Neuronal stem cell (in vitro differentiated cells): ENCODE results near the gene CCL23.

Experiments used
- DNase-seq: peaks from one replicate; pipeline ENCODE4 v3.0.0-alpha.2; 2013; ENCODE audit warnings: low spot score
- H2AFZ ChIP-seq: one replicate; pipeline ENCODE4 v1.6.1; 2013; ENCODE audit warnings: mild to moderate bottlenecking, low read length, inconsistent platforms
- H2AK5ac ChIP-seq: 2 replicates; pipeline ENCODE4 v1.6.1; 2013; ENCODE audit warnings: low read depth, mild to moderate bottlenecking, inconsistent platforms, low read length, moderate library complexity, mixed read lengths
- H2BK120ac ChIP-seq: 2 replicates; pipeline ENCODE4 v1.6.1; 2013; ENCODE audit warnings: low read depth, mild to moderate bottlenecking, inconsistent platforms, low read length, moderate library complexity, mixed read lengths
- H2BK12ac ChIP-seq: one replicate; pipeline ENCODE4 v1.6.1; 2013; ENCODE audit warnings: low read length, inconsistent platforms
- H2BK15ac ChIP-seq: 2 replicates; pipeline ENCODE4 v1.6.1; 2013; ENCODE audit warnings: mild to moderate bottlenecking, low read length, inconsistent platforms, mixed read lengths
- H2BK5ac ChIP-seq: one replicate; pipeline ENCODE4 v1.6.1; 2013; ENCODE audit warnings: inconsistent platforms, mild to moderate bottlenecking, low read length, moderate library complexity
- H3K14ac ChIP-seq: one replicate; pipeline ENCODE4 v1.6.1; 2013; ENCODE audit warnings: low read length, inconsistent platforms
- H3K18ac ChIP-seq: 2 replicates; pipeline ENCODE4 v1.6.1; 2013; ENCODE audit warnings: low read length, inconsistent platforms
- H3K23ac ChIP-seq: 2 replicates; pipeline ENCODE4 v1.6.1; 2013; ENCODE audit warnings: low read depth, mild to moderate bottlenecking, mixed read lengths, low read length, inconsistent platforms; ENCODE audit not compliant: poor library complexity
- H3K27ac ChIP-seq: replicated peaks from 3 replicates; pipeline ENCODE4 v1.5.1; 2013; ENCODE audit warnings: low read length, inconsistent platforms
- H3K27me3 ChIP-seq, 3 experiments: 2 replicates each; pipeline ENCODE4 v1.6.1; 2013; ENCODE audit warnings: low read length in 3 of 3, mild to moderate bottlenecking in 2 of 3, inconsistent platforms in 1 of 3, low read depth in 1 of 3, mixed read lengths in 1 of 3, moderate library complexity in 1 of 3; ENCODE audit not compliant: control insufficient read depth in 3 of 3, insufficient read depth in 3 of 3
- H3K36me3 ChIP-seq, 2 donors: replicated peaks in 1 of 2; 2 replicates each; pipeline ENCODE4 v1.6.1; 2013; ENCODE audit warnings: low read length in 2 of 2; ENCODE audit not compliant: control insufficient read depth in 2 of 2, insufficient read depth in 2 of 2
- H3K4ac ChIP-seq: 2 replicates; pipeline ENCODE4 v1.6.1; 2013; ENCODE audit warnings: inconsistent platforms, mild to moderate bottlenecking, low read length, moderate library complexity
- H3K4me1 ChIP-seq, 2 donors: 1 replicate in 1 of 2; 2 replicates in 1 of 2; pipeline ENCODE4 v1.6.1; 2013; ENCODE audit warnings: low read length in 2 of 2, low read depth in 1 of 2; ENCODE audit not compliant: control insufficient read depth in 2 of 2, insufficient read depth in 1 of 2
- H3K4me2 ChIP-seq: one replicate; pipeline ENCODE4 v1.6.1; 2013; ENCODE audit warnings: mild to moderate bottlenecking, low read length, inconsistent platforms; ENCODE audit not compliant: insufficient read depth, poor library complexity, severe bottlenecking
- H3K4me3 ChIP-seq, 2 donors: 2 replicates each; pipeline ENCODE4 v1.5.1; 2013; ENCODE audit warnings: low read length in 2 of 2, mild to moderate bottlenecking in 2 of 2, inconsistent platforms in 1 of 2, moderate library complexity in 1 of 2
- H3K79me1 ChIP-seq: one replicate; pipeline ENCODE4 v1.6.1; 2013; ENCODE audit warnings: low read depth, mild to moderate bottlenecking, inconsistent platforms, low read length, moderate library complexity
- H3K9ac ChIP-seq: one replicate; pipeline ENCODE4 v1.6.1; 2013; ENCODE audit warnings: mild to moderate bottlenecking, low read depth, low read length, inconsistent platforms; ENCODE audit not compliant: poor library complexity
- H3K9me3 ChIP-seq, 2 donors: replicated peaks in 1 of 2; 2 replicates each; pipeline versions ENCODE3 to v1.6.1; 2013; ENCODE audit warnings: low read length in 2 of 2, mild to moderate bottlenecking in 2 of 2, inconsistent platforms in 1 of 2, low read depth in 1 of 2, mixed read lengths in 1 of 2, moderate library complexity in 1 of 2; ENCODE audit not compliant: control insufficient read depth in 2 of 2, insufficient read depth in 1 of 2
- H4K8ac ChIP-seq: one replicate; pipeline ENCODE4 v1.6.1; 2013; ENCODE audit warnings: low read depth, mild to moderate bottlenecking, inconsistent platforms, low read length, moderate library complexity
- H4K91ac ChIP-seq: one replicate; pipeline ENCODE4 v1.6.1; 2013; ENCODE audit warnings: low read length, low read depth, mild to moderate bottlenecking, inconsistent platforms; ENCODE audit not compliant: poor library complexity
- WGBS, 2 donors: extraction: QIAGEN DNeasy Blood & Tissue Kit; methylation state at CpG; one replicate each; pipeline ENCODE4 v1.1.7; 2013; ENCODE audit warnings: missing lambda C conversion rate in 2 of 2, mixed read lengths in 1 of 2; ENCODE audit not compliant: insufficient read length in 2 of 2, insufficient replicate concordance in 1 of 2; ENCODE audit errors: extremely low coverage in 2 of 2; 5-methylcytosine and 5-hydroxymethylcytosine counted together

Gene CCL23

DNA sequence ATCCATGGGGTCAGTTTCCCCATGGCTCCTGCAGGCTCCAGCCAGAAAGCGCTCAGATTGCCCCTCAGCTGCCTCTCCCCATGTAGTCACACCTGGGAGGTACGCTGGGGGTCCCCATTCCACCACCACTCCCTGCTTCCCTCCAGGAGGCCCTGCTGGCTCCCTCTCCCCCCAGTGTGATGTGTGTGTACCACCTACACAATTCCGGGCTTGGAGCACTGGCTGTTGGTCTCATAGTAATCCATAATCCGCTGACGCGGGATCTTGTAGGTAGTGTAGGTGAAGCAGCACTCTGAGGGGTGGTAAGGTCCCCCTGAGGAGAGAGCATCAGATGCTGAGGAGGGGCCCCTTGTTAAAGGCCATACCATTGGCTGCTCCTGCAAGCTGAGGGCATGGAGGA lies 33.6 kb downstream of the CCL23 start:
- no peaks in the 10 kb centered on the region for H3K4me1 ChIP-seq

DNA sequence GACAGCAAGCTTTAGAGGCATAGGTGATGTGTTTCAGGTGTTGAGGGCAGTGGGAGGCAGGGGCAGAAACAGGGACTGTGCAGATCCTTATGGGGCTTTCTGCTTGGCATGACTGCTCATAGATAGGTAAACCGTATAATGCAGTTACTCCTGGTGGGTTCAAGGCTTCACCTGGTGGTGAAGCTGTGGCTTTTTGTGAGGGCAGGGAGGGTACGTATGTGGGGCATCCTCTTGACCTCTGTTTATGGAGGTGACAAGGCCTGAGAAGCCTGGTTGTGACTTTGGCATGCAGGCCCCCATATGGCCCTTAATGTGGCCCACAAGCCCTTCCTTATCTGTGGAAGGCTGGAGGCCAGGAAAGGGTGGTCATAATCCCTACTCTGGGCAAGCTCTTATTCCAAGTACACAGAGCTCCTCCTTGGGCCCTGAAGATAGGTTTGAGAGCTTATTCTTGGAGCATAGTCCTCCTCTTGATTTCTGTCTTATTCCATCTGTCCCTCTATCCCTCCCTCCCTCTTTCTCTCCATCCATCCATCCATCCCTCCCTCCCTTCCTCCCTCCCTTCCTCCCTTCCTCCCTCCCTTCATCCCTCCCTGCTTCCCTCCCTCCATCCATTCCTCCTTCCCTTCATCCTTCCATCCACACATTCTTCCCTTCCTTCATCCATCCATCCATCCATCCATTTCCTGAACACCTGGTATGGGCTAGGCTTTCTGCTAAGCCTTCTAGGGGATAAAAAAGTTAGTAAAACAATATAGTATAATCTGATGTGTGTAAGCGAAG lies 35.2 kb downstream of the CCL23 start:
- no peak overlapping the region for H3K4ac ChIP-seq
- H3K9me3 ChIP-seq: no peaks in the 10 kb centered on the region
- H3K23ac ChIP-seq: no peak overlapping the region
- H2AK5ac ChIP-seq: no peak overlapping the region
- H2BK5ac ChIP-seq: no peak overlapping the region
- H2AFZ ChIP-seq: no peak overlapping the region
- H4K8ac ChIP-seq: no peak overlapping the region
- no peak overlapping the region for H3K14ac ChIP-seq
- no peak overlapping the region for H3K9ac ChIP-seq
- no peaks in the 10 kb centered on the region for H3K4me1 ChIP-seq
- no peak for DNase-seq
- H3K18ac ChIP-seq: no peak overlapping the region
- no peak overlapping the region for H2BK15ac ChIP-seq
- no CpG with 5 or more reads among the region's 3 CpGs for WGBS, 2 donors
- no peak overlapping the region for H3K4me2 ChIP-seq
- H3K27me3 ChIP-seq: peaks cover 0 to 2% (median 0%) of the 10 kb centered on the region in 3 experiments
- H2BK12ac ChIP-seq: no peak overlapping the region
- H3K27ac ChIP-seq: no peak overlapping the region
- H3K36me3 ChIP-seq: no peaks in the 10 kb centered on the region
- no peaks in the 10 kb centered on the region for H3K79me1 ChIP-seq
- no peak overlapping the region for H4K91ac ChIP-seq
- H3K4me3 ChIP-seq: no peak overlapping the region
- no peak overlapping the region for H2BK120ac ChIP-seq

More for the DNA sequence above, 33.6 kb downstream of the CCL23 start:
- Histone ChIP-seq H2AK5ac (peak overlapping the region; percentile 23), H3K36me3 (no peaks in the 10 kb centered on the region), H3K4me3 (no peak overlapping the region), H2AFZ (no peak overlapping the region), H2BK12ac (no peak overlapping the region), H3K23ac (no peak overlapping the region), H3K18ac (peak overlapping the region; percentile 2), H3K9ac (no peak overlapping the region), H3K4me2 (no peak overlapping the region), H2BK15ac (no peak overlapping the region), H4K91ac (no peak overlapping the region), H3K27ac (no peak overlapping the region), H3K9me3 (no peaks in the 10 kb centered on the region), H3K14ac (peak overlapping the region; percentile 42), H3K79me1 (no peaks in the 10 kb centered on the region), H4K8ac (no peak overlapping the region), H3K4ac (no peak overlapping the region), H3K27me3 (peaks cover 0 to 2% (median 0%) of the 10 kb centered on the region in 3 experiments), H2BK120ac (no peak overlapping the region), H2BK5ac (no peak overlapping the region)
- DNase-seq: no peak
- WGBS, 2 donors: no CpG with 5 or more reads among the region's 6 CpGs

DNA sequence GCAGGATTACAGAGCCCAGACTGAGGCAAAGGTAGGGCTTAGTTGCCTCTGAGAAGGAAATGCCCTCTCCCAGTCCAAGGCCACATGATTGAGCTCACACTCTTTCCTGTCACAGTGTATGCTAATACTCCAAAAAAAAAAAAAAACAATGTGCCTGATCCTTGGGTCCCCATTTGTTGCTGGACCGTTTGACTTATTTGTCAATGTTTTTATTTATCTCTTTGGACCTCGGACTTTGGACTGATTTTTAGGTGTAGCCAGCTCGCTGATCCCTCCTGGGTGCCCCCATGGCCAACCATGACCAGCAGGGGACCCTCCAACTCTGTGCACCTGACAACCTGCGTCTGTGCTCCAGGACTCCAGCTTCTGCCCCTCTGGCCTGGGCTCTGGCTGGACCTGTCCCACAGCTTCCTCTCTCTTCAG lies 35.9 kb downstream of the CCL23 start:
- no peak for DNase-seq
- no peak overlapping the region for H3K4me3 ChIP-seq
- no peak overlapping the region for H3K9ac ChIP-seq
- no peak overlapping the region for H3K4me2 ChIP-seq
- no peak overlapping the region for H4K8ac ChIP-seq
- no peak overlapping the region for H2AK5ac ChIP-seq
- no peak overlapping the region for H2BK120ac ChIP-seq
- no peak overlapping the region for H2BK15ac ChIP-seq
- H3K23ac ChIP-seq: no peak overlapping the region
- no peak overlapping the region for H4K91ac ChIP-seq
- H2BK12ac ChIP-seq: no peak overlapping the region
- H3K14ac ChIP-seq: no peak overlapping the region
- H3K4ac ChIP-seq: no peak overlapping the region
- peaks cover 0 to 2% (median 0%) of the 10 kb centered on the region in 3 experiments for H3K27me3 ChIP-seq
- H3K27ac ChIP-seq: no peak overlapping the region
- no CpG with 5 or more reads among the region's 4 CpGs for WGBS, 2 donors
- no peaks in the 10 kb centered on the region for H3K36me3 ChIP-seq
- no peak overlapping the region for H2AFZ ChIP-seq
- H3K9me3 ChIP-seq: no peaks in the 10 kb centered on the region
- no peaks in the 10 kb centered on the region for H3K79me1 ChIP-seq
- no peaks in the 10 kb centered on the region for H3K4me1 ChIP-seq
- no peak overlapping the region for H3K18ac ChIP-seq
- H2BK5ac ChIP-seq: no peak overlapping the region

GRCh38 chr17:35981246-35981645 lies 36.5 kb downstream of the CCL23 start, which contains the start of gene CCL16:
TSS of gene CCL16 (minus strand) at chr17:35981497. CDS start at chr17:35981420, 77 bp downstream.
- Histone ChIP-seq H3K36me3 (no peaks in the 10 kb centered on the region), H3K14ac (no peak within 1 kb of the TSS), H2BK15ac (no peak within 1 kb of the TSS), H2BK5ac (no peak within 1 kb of the TSS), H2AK5ac (no peak within 1 kb of the TSS), H2BK120ac (no peak within 1 kb of the TSS), H3K9ac (no peak within 1 kb of the TSS), H3K9me3 (no peaks in the 10 kb centered on the region), H3K4ac (no peak within 1 kb of the TSS), H4K8ac (no peak within 1 kb of the TSS), H2AFZ (no peak within 1 kb of the TSS), H4K91ac (no peak within 1 kb of the TSS), H3K27me3 (peaks cover 0 to 2% (median 0%) of the 10 kb centered on the region in 3 experiments), H3K79me1 (no peaks in the 10 kb centered on the region), H3K27ac (no peak within 1 kb of the TSS), H3K4me1 (no peaks in the 10 kb centered on the region), H3K23ac (no peak within 1 kb of the TSS), H3K4me2 (no peak within 1 kb of the TSS), H2BK12ac (no peak within 1 kb of the TSS), H3K18ac (no peak within 1 kb of the TSS), H3K4me3 (no peak within 1 kb of the TSS)
- no peak for DNase-seq
- WGBS, 2 donors: no CpG with 5 or more reads among the region's 12 CpGs
